ENCODE measurements around the gene IGSF11. TPM values are rescaled to one million over a fixed set of nuclear protein-coding genes. Genes with fewer than 3 reads are reported as not detected.
"Not testable (repeated sequence)": the region's sequence is repeated elsewhere in the genome, so short reads cannot be mapped to it uniquely, and the experiment has no call there.

The IGSF11 gene
- total RNA-seq, 2 donors from 2014 or later, result 1.6 to 6.5 TPM

DNA sequence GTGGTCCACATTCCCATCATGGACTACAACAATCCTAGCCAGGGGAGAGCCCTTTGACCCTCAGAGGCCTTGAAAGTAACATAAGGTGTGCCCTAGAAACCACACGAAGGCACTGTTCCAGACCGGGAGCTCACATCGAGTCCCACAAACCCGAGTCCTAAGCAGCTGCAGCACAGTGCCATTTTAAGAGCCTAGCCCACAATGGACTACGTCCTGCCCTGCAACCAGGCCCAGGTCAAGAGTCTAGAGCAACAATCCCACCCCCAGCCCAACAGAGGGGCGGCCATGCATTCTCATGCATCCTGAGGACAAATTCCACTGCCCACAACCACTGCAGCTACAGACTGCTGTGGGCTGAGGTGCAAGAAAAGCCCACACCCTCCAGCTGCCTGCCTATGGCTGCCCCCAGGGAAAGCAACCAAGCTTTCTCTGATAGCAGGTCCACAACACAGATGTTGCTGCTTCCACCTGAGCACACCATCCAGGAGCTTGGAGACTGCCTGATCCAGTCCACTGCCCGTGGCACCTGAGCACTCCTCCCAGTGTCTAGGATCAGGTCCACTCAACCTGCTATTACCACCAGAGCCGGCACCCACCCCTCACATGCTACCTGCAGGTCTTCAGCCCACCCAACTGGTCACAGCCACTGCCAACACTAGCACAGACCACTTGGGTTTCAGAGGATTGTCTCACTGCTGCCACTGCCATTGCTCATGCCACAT is 56.8 kb downstream of the IGSF11 start:
- H3K27me3 ChIP-seq, result no peaks in the 10 kb centered on the region
- no peaks in the 10 kb centered on the region for H3K4me1 ChIP-seq
- no peaks in the 10 kb centered on the region for H3K9me3 ChIP-seq
- TF ChIP-seq, protein P1, sequence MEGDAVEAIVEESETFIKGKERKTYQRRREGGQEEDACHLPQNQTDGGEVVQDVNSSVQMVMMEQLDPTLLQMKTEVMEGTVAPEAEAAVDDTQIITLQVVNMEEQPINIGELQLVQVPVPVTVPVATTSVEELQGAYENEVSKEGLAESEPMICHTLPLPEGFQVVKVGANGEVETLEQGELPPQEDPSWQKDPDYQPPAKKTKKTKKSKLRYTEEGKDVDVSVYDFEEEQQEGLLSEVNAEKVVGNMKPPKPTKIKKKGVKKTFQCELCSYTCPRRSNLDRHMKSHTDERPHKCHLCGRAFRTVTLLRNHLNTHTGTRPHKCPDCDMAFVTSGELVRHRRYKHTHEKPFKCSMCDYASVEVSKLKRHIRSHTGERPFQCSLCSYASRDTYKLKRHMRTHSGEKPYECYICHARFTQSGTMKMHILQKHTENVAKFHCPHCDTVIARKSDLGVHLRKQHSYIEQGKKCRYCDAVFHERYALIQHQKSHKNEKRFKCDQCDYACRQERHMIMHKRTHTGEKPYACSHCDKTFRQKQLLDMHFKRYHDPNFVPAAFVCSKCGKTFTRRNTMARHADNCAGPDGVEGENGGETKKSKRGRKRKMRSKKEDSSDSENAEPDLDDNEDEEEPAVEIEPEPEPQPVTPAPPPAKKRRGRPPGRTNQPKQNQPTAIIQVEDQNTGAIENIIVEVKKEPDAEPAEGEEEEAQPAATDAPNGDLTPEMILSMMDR (IDR thresholded peaks at IDR 0.05), result no peak
- H3K27ac ChIP-seq, result no peak overlapping the region
- H3K36me3 ChIP-seq, result no peaks in the 10 kb centered on the region
- no peak for DNase-seq (ENCODE audit: low spot score)
- no peak overlapping the region for H3K4me3 ChIP-seq

DNA sequence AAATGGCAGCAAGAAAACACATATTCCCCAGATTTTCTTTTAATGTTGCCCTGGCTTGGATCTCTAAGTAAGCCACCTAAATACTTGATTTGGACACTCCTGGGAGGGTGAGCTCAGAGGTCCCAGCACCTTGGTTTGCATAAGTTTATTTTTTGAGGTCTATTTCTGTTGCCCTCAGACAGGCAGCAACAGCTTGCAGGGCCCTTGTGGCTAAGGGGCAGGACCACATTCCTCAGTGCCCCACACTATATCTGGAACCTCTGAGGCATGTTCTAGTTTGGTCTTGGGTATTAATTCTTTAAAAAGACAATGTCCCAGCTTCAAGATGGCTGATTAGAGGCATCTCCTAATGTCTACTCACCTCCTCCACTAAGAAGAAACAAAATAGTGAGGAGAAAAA is 57.5 kb downstream of the IGSF11 start:
- Histone ChIP-seq H3K4me1 (no peaks in the 10 kb centered on the region), H3K27me3 (no peaks in the 10 kb centered on the region), H3K4me3 (no peak overlapping the region), H3K27ac (no peak overlapping the region), H3K9me3 (no peaks in the 10 kb centered on the region), H3K36me3 (no peaks in the 10 kb centered on the region)
- TF ChIP-seq, protein P1 (IDR thresholded peaks at IDR 0.05), result no peak
- DNase-seq (ENCODE audit: low spot score), result no peak

DNA sequence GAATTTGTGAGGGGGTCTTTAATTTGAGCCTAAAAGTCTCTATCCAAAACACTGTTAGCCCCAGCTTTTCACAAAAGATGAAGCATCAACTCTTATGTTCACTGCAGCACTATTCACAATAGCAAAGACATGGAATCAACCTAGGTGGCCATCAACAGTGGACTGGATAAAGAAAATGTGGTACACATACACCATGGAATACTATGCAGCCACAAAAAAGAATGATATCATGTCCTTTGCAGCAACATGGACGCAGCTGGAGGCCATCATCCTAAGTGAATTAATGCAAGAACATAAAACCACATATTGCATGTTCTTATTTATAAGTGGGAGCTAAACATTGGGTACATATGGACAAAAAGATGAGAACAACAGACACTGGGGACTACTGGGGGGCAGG is 59.2 kb downstream of the IGSF11 start:
- DNase-seq (ENCODE audit: low spot score); H3K27me3 ChIP-seq; H3K9me3 ChIP-seq; H3K4me3 ChIP-seq; H3K36me3 ChIP-seq; H3K4me1 ChIP-seq; H3K27ac ChIP-seq: not testable (repeated sequence)

DNA sequence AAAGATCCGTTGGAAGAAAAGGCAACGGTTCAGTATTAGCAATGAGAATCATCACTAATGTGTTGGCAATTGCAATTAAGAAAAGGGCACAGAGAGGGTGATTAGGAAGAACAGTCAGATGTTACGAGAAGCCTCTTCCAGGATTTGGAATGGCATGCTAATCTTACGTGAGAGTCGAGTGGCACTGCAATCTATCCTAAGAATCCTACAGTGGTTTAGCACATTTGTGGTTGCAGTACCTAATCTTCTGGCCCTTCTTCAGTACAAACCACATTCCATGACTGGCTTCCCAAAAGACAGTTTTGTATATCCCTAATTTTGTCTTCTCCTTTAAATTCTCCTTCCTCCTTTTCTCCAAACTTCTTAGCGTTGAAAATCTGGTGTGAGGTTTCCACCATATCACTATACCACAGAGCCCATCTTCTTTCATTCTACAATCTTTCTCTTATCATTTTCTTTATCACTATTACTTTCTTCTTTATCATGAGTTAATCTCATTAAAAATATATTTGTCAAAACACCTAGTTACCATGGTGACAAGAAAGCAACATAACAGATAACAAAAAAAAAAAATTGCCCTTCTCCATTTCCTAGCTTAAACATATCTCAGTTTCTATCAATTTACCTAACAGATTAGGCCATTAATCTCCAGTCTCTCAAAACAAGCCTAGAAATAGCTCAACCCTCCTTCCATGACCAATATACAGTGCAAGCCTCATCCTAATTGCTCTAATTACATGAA is 60.1 kb downstream of the IGSF11 start:
- Histone ChIP-seq H3K9me3 (no peaks in the 10 kb centered on the region), H3K27me3 (no peaks in the 10 kb centered on the region), H3K4me1 (peaks cover 0 to 9% of the 10 kb centered on the region in 2 donors), H3K4me3 (no peak overlapping the region), H3K36me3 (no peaks in the 10 kb centered on the region), H3K27ac (no peak overlapping the region)
- TF ChIP-seq, protein P1 (IDR thresholded peaks at IDR 0.05), result no peak
- DNase-seq (ENCODE audit: low spot score), result no peak

DNA sequence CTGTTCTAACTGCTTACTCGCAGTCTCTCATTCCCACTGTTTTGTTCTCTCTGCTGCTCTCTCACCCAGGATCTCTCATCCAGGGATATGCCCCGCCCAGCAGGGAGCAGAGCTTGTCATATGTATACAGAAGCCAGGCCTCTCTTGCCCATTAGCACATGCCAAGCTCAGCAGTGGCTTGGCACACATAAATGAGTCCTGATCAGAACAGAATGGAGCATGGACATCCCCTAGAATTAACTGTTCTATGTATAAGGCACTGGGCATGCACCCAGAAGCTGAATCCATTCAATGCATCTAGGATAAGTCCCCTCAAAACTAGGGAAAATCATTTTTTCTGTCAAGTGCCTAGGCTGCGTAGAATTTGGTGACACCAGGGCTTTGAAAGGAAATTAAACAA is 61.6 kb downstream of the IGSF11 start:
- no peaks in the 10 kb centered on the region for H3K27me3 ChIP-seq
- H3K27ac ChIP-seq, result no peak overlapping the region
- no peaks in the 10 kb centered on the region for H3K9me3 ChIP-seq
- H3K4me1 ChIP-seq, result peaks cover 0 to 13% of the 10 kb centered on the region in 2 donors
- TF ChIP-seq, protein P1 (IDR thresholded peaks at IDR 0.05), result no peak
- DNase-seq (ENCODE audit: low spot score), result no peak
- no peaks in the 10 kb centered on the region for H3K36me3 ChIP-seq
- no peak overlapping the region for H3K4me3 ChIP-seq

DNA sequence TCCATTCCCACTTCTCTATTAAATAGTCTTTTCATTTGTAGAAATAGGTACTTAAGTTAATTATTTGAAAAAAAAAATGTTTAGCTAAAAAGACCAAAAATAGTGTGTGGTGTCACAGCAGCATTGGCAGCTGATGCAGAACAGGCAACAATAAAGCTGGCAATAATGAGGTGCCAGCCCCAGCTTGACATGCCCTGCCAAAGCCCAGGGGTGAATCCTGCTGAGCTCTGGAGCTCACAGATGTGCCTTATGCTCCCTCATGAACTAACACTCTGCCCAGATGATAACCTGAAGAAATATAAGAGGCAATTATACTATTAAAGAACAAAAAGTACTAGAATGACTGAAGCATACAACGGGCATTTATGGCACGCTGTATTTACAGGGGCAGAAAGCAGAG is 63.8 kb downstream of the IGSF11 start:
- Histone ChIP-seq H3K36me3 (no peaks in the 10 kb centered on the region), H3K9me3 (no peaks in the 10 kb centered on the region), H3K27ac (peak overlapping the region in 1 of 2 donors; percentile 45), H3K27me3 (no peaks in the 10 kb centered on the region), H3K4me3 (no peak overlapping the region), H3K4me1 (peaks cover 0 to 13% of the 10 kb centered on the region in 2 donors)
- DNase-seq (ENCODE audit: low spot score), result no peak
- TF ChIP-seq, protein P1 (IDR thresholded peaks at IDR 0.05), result no peak

All from right atrium auricular region (tissue), 2 donors.